Measurements from ENCODE around the gene ID3. TPM values are rescaled to one million over a fixed set of nuclear protein-coding genes. Genes with fewer than 3 reads are reported as not detected.
A peak's percentile ranks its signal among the peaks of the same experiment; 100 is the strongest.

Gene ID3
- total RNA-seq, 1 donor from 2014 or later = 82.4 TPM

DNA sequence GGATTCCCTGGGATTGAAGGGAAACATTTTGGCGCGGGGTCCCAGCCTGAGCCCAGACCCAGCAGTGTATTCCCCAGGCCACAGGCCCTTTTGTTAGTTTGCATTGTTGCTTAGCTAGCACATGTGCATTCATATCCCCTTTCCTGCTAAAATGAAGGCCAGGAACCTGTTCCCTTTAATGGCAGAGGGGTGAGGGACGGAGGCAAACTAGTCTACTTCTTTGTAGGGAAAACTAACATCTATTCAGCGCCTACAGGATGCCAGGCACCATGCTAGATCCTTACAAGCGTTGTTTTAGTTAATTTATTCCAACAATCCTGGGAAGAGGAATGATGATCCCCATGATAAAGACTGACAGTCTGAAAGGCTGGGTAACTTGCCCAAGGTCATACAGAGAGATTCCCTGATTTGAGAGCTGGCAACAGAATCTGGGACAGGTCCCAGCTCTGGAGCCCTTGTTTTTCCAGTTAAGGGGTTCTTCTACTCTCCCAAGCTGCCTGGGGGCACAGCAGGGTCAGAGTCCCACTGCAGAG is 27.7 kb downstream of the ID3 start:
- intact Hi-C loops (cut with micrococcal nuclease) = no loop called here
- no peak for DNase-seq
- no peak for ATAC-seq

- ATAC-seq (peak; percentile 88), DNase-seq (peak; percentile 90)
- intact Hi-C loops (cut with micrococcal nuclease) = no loop called here
Measured at GRCh38 chr1:23530747-23531561, 28.3 kb downstream of the ID3 start, which contains the start of gene E2F2. Gene E2F2, minus strand, starts transcription at chr1:23531233. Its CDS starts 440 bp downstream, at chr1:23530793.

DNA sequence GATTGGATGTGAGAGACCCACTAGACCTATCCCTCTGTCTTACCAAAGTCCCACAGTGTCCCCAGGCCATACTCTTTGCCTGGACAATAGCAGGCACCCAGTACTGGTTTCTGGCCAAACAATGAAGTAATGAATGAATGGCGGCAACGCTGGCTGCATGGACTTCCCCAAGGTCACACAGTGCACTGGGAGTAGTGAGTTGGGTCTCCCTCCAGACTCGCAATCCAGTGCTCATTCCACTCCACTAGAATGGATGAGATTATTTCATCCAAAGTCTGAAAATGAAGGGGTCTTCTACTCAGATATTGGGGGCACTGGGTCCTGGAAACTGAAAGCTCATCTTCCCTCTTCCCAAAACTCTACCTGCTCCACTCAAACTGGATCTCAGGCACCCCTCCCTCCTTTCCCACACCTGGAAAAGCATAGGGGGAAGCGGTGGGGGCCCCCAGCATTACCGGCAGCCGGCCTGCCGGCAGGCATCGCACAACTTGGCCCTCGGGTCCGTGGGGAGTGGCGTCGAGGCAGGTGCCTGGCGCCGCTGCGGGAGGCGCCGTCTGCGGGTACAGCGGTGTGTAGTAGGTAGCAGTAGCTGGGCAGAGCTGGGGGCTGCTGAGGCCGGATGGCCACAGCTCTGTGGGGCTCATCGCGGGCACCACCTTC is 29.1 kb downstream of the ID3 start:
- no peak for DNase-seq
- ATAC-seq = no peak
- intact Hi-C loops (cut with micrococcal nuclease) = no loop called here

DNA sequence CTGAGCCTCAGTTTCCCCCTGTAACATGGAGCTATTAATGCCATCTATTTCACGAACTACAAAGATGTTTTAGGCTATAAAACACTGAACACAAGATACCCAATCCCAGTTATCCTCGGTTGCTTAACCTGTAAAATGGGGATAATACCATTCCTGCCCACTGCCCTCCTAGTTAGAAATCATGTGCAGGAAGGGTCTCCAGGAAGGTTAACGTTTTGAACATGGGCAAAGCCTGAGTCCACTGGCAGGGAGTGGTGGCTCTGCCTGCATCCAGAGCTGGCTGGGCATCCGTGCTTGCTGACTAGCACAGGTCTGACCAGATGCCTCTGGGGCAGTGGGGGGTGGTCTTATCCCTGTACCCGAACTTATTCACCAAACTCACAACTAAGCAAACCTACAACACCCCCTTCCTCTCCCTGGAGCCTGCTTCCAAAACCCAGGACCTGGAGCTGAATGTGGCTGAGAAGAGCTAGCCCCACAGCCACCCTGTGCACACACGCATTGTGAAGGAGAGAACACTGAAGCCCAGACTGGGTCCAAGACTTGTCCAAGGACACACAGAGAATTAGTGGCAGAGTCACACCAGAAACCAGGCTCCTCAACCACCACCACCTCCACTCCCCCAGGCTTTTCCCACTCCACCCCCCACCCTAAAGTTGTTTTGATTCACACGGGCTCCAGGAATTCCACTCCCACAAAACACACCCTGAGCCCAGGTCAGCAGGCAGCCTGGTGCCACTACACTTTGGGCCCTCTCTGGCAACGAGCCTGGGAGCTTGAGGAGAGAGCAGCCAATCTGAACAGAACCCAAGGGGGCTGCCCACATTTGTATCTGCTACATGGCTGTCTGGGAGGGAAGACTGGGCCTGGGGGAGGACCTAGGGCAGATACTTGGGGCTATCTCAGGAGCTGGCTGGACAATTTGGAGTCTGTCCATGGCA is 29.9 kb downstream of the ID3 start:
- no peak for DNase-seq
- intact Hi-C loops (cut with micrococcal nuclease) = no loop called here
- no peak for ATAC-seq

DNA sequence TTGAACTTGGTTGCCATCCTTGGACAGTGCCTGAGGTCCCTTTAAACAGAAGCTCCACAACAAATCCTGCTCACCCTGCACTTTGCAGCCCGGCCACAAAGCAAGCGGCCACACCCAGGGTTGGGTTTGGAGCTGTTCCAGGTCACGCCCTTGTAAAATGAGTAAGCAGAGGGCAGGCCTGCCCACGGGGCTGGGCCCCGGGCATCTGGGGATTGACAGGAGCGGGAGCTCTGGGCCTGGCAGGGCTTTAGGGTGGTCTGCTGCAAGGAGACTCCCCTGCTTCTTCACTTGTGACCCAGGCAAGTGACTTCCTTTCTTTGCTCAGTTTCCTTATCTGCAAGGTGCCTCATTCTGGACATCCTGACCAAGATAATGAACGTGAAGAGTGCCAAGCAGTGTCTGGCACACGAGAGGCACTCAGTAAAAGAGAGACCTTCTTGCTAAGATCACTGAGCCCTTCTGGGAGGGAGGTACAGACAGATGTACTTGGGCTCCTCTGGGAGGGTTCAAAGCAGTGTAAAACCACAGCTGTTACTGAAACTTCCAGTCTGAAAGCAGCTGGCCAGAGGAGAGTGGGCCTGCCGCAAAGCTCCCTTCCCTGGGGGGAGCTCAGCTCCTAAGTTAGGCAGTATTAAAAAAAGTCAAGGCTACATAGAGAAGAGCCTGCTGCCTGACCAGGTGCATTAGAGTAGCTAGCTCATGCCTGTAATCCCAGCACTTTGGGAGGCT is 30.9 kb downstream of the ID3 start:
- intact Hi-C loops (cut with micrococcal nuclease) = no loop called here
- DNase-seq (peak; percentile 84), ATAC-seq (peak; percentile 74)

GRCh38 chr1:23527900-23528249 is 31.4 kb downstream of the ID3 start:
- ATAC-seq = no peak

DNA sequence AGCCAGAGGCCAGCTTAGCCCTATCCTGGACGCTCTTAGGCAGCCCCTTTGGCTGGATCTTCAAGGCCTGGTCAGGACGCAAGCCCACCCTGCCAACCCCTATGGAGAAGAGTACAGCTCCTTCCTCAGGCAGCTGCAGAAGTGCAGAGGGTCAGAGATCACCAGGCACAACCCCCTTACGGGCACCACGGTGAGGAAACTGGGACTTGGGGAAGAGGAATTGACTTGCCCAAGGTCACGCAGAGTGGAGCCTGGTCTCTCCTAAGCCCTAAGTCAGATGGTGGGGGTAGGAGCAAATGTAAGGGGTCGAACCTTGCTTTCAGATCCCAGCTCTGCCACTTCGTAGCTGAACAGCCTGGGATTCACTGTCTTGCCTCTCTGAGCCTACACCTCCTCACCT is 31.9 kb downstream of the ID3 start:
- intact Hi-C loops (cut with micrococcal nuclease) = no loop called here
- DNase-seq (no peak), ATAC-seq (no peak)

More at GRCh38 chr1:23527900-23528249, 31.4 kb downstream of the ID3 start:
- intact Hi-C loops (cut with micrococcal nuclease) = no loop called here
- no peak for DNase-seq

- ATAC-seq (no peak), DNase-seq (no peak)
- intact Hi-C loops (cut with micrococcal nuclease) = no loop called here
Measured at GRCh38 chr1:23526329-23527041, 32.8 kb downstream of the ID3 start.

GRCh38 chr1:23525558-23526250 is 33.6 kb downstream of the ID3 start:
- no peak for DNase-seq
- intact Hi-C loops (cut with micrococcal nuclease) = no loop called here
- no peak for ATAC-seq

GRCh38 chr1:23524716-23525401 is 34.4 kb downstream of the ID3 start:
- DNase-seq (no peak), ATAC-seq (no peak)
- intact Hi-C loops (cut with micrococcal nuclease) = no loop called here

- intact Hi-C loops (cut with micrococcal nuclease) = no loop called here
- DNase-seq (no peak), ATAC-seq (no peak)
Measured at GRCh38 chr1:23524163-23524562, 35.1 kb downstream of the ID3 start.

GRCh38 chr1:23522244-23522982 is 36.9 kb downstream of the ID3 start:
- DNase-seq = no peak
- intact Hi-C loops (cut with micrococcal nuclease) = no loop called here
- no peak for ATAC-seq

GRCh38 chr1:23521588-23521987 is 37.7 kb downstream of the ID3 start:
- ATAC-seq = no peak
- no peak for DNase-seq
- intact Hi-C loops (cut with micrococcal nuclease) = no loop called here

DNA sequence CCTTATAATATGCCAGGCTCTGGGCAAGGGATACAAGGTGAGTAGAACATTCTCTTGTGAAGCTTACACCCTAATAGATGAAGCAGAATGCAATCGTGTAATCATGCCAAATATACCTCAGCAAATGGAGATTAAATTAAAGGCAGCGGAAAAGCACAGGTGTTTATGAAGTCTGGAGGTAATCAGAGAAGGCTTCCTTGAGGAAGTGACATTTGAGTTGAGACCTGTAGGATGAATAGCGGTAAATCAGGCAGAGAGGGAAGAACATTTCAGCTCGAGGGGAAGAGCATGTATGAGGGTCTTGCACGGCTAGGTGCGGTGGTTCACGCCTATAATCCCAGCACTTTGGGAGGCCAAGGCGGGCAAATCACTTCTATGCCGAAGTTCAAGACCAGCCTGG is 41.7 kb downstream of the ID3 start:
- ATAC-seq = no peak
- intact Hi-C loops (cut with micrococcal nuclease) = no loop called here
- no peak for DNase-seq

GRCh38 chr1:23515905-23516304 is 43.4 kb downstream of the ID3 start:
- no peak for ATAC-seq
- intact Hi-C loops (cut with micrococcal nuclease) = no loop called here
- no peak for DNase-seq

- intact Hi-C loops (cut with micrococcal nuclease) = no loop called here
- ATAC-seq = no peak
- no peak for DNase-seq
Measured at GRCh38 chr1:23514111-23514679, 45.1 kb downstream of the ID3 start.
